ENCODE measurements around the gene LSAMP.

LSAMP gene

GRCh38 chr3:116057400-116058006 lies 387.8 kb downstream of the LSAMP start:
- no peak for DNase-seq

GRCh38 chr3:116056280-116056679 lies 389.0 kb downstream of the LSAMP start:
- DNase-seq = no peak

- no peak for DNase-seq
Measured at GRCh38 chr3:116053017-116053416, 392.3 kb downstream of the LSAMP start.

GRCh38 chr3:116052602-116053001 lies 392.7 kb downstream of the LSAMP start:
- no peak for DNase-seq

GRCh38 chr3:116051586-116051985 lies 393.7 kb downstream of the LSAMP start:
- no peak for DNase-seq

- no peak for DNase-seq
Measured at GRCh38 chr3:116051040-116051439, 394.2 kb downstream of the LSAMP start.

- DNase-seq = no peak
Measured at GRCh38 chr3:116050311-116050915, 394.9 kb downstream of the LSAMP start.

- no peak for DNase-seq
Measured at GRCh38 chr3:116048991-116049390, 396.3 kb downstream of the LSAMP start.

- no peak for DNase-seq
Measured at GRCh38 chr3:116046350-116046749, 398.9 kb downstream of the LSAMP start.

GRCh38 chr3:116045314-116045713 lies 400.0 kb downstream of the LSAMP start:
- DNase-seq = no peak

- no peak for DNase-seq
Measured at GRCh38 chr3:116040152-116040551, 405.1 kb downstream of the LSAMP start.

- DNase-seq = no peak
Measured at GRCh38 chr3:116039651-116039985, 405.7 kb downstream of the LSAMP start.

- DNase-seq = no peak
Measured at GRCh38 chr3:116038968-116039650, 406.2 kb downstream of the LSAMP start.

- DNase-seq = no peak
Measured at GRCh38 chr3:116037954-116038911, 407.1 kb downstream of the LSAMP start.

- DNase-seq = no peak
Measured at GRCh38 chr3:116035429-116035828, 409.9 kb downstream of the LSAMP start.

- DNase-seq = no peak
Measured at GRCh38 chr3:116034794-116035193, 410.5 kb downstream of the LSAMP start.

GRCh38 chr3:116034086-116034485 lies 411.2 kb downstream of the LSAMP start:
- DNase-seq = no peak

- DNase-seq = no peak
Measured at GRCh38 chr3:116033516-116033915, 411.8 kb downstream of the LSAMP start.

GRCh38 chr3:116032176-116032575 lies 413.1 kb downstream of the LSAMP start:
- no peak for DNase-seq

GRCh38 chr3:116030131-116030850 lies 415.0 kb downstream of the LSAMP start:
- DNase-seq = no peak

GRCh38 chr3:116029266-116029665 lies 416.0 kb downstream of the LSAMP start:
- DNase-seq = no peak
